Measurements from ENCODE around the gene HOXC4. TPM values are rescaled to one million over a fixed set of nuclear protein-coding genes. Genes with fewer than 3 reads are reported as not detected.
"Not testable (repeated sequence)": the region's sequence is repeated elsewhere in the genome, so short reads cannot be mapped to it uniquely, and the experiment has no call there.

HOXC4 gene
- total RNA-seq, 2 experiments from 2014 or later, result 0.56 to 1.0 TPM

GRCh38 chr12:54095928-54096327 lies 42.3 kb downstream of the HOXC4 start:
- H3K27me3 Mint-ChIP-seq, result peaks cover 19% of the 10 kb centered on the region
- DNase-seq, H3K36me3 Mint-ChIP-seq, H3K4me3 Mint-ChIP-seq, H3K27ac Mint-ChIP-seq, H3K4me1 Mint-ChIP-seq, H3K9me3 Mint-ChIP-seq: not testable (repeated sequence)

- H3K4me1 Mint-ChIP-seq, H3K4me3 Mint-ChIP-seq, H3K27ac Mint-ChIP-seq, H3K36me3 Mint-ChIP-seq, H3K9me3 Mint-ChIP-seq, DNase-seq: not testable (repeated sequence)
- peaks cover 20% of the 10 kb centered on the region for H3K27me3 Mint-ChIP-seq
Measured at GRCh38 chr12:54098644-54099043, 45.0 kb downstream of the HOXC4 start.

- H3K36me3 Mint-ChIP-seq, H3K27ac Mint-ChIP-seq, DNase-seq, H3K4me3 Mint-ChIP-seq, H3K9me3 Mint-ChIP-seq, H3K4me1 Mint-ChIP-seq: not testable (repeated sequence)
- peaks cover 33% of the 10 kb centered on the region for H3K27me3 Mint-ChIP-seq
Measured at GRCh38 chr12:54100588-54100987, 47.0 kb downstream of the HOXC4 start.

GRCh38 chr12:54102223-54102622 lies 48.6 kb downstream of the HOXC4 start:
- H3K9me3 Mint-ChIP-seq, DNase-seq, H3K27ac Mint-ChIP-seq, H3K4me3 Mint-ChIP-seq, H3K36me3 Mint-ChIP-seq, H3K4me1 Mint-ChIP-seq: not testable (repeated sequence)
- H3K27me3 Mint-ChIP-seq, result peaks cover 45% of the 10 kb centered on the region

- not testable (repeated sequence) for H3K4me1 Mint-ChIP-seq, H3K4me3 Mint-ChIP-seq, H3K36me3 Mint-ChIP-seq, H3K27ac Mint-ChIP-seq, H3K9me3 Mint-ChIP-seq, DNase-seq
- peaks cover 58% of the 10 kb centered on the region for H3K27me3 Mint-ChIP-seq
Measured at GRCh38 chr12:54103827-54104226, 50.2 kb downstream of the HOXC4 start.

Other genes starting within 250 kb of the HOXC4 start
- not detected for gene HOXC13, start 115.0 kb upstream of the HOXC4 start, total RNA-seq
- gene HOXC12, start 98.9 kb upstream of the HOXC4 start, total RNA-seq, result not detected
- not detected for gene HOXC11, start 80.7 kb upstream of the HOXC4 start, total RNA-seq
- gene HOTAIR, start 78.9 kb upstream of the HOXC4 start, total RNA-seq, result not detected
- not detected for gene HOXC10, start 68.7 kb upstream of the HOXC4 start, total RNA-seq
- not detected for gene HOXC9, start 53.7 kb upstream of the HOXC4 start, total RNA-seq
- not detected for gene HOXC8, start 44.9 kb upstream of the HOXC4 start, total RNA-seq
- not detected for gene HOXC6, start 25.4 kb upstream of the HOXC4 start, total RNA-seq
- not detected for gene HOXC5, start 20.8 kb upstream of the HOXC4 start, total RNA-seq
- 10 to 100 TPM; 18.0 to 18.3 TPM for gene SMUG1, start 135.2 kb downstream of the HOXC4 start, total RNA-seq
- 100 to 1,000 TPM; 101 to 105 TPM for gene CBX5, start 226.3 kb downstream of the HOXC4 start, total RNA-seq
- 1,000 to 10,000 TPM; 2,335 to 2,367 TPM for gene HNRNPA1, start 226.9 kb downstream of the HOXC4 start, total RNA-seq
- gene NFE2, start 247.2 kb downstream of the HOXC4 start, total RNA-seq, result not detected